Measurements from ENCODE around the gene INSYN2B. TPM values are rescaled to one million over a fixed set of nuclear protein-coding genes. Genes with fewer than 3 reads are reported as not detected.

INSYN2B gene
- polyA plus RNA-seq, 1 donor (not counting 4 experiments of a cell fraction or from before 2014, with no cell fraction given): 0.16 TPM

GRCh38 chr5:169942181-169942580 is 38.1 kb downstream of the INSYN2B start:
- Histone ChIP-seq H3K9ac (ENCODE audit: control insufficient read depth, extremely low read depth, insufficient read depth, low read length) (no peak overlapping the region), H3K27ac (ENCODE audit: control insufficient read depth, insufficient read depth, low read length) (no peak overlapping the region), H3K27me3 (ENCODE audit: control insufficient read depth, extremely low read depth, insufficient read depth, low read length) (no peaks in the 10 kb centered on the region), H3K79me2 (ENCODE audit: control insufficient read depth, insufficient read depth, low read length) (no peaks in the 10 kb centered on the region), H3K4me2 (ENCODE audit: control insufficient read depth, extremely low read depth, insufficient read depth, low read depth, low read length) (no peak overlapping the region), H4K20me1 (ENCODE audit: control insufficient read depth, extremely low read depth, insufficient read depth, low read length) (no peaks in the 10 kb centered on the region), H3K4me1 (ENCODE audit: control insufficient read depth, extremely low read depth, insufficient read depth, low read length) (peaks cover 8% of the 10 kb centered on the region), H3K36me3 (ENCODE audit: control insufficient read depth in 2 of 2, extremely low read depth in 1 of 2, insufficient read depth in 2 of 2, low read length in 2 of 2) (no peaks in the 10 kb centered on the region), H3K4me3 (ENCODE audit: control insufficient read depth in 2 of 3, extremely low read depth in 1 of 3, insufficient read depth in 2 of 3, low read depth in 1 of 3, low read length in 3 of 3) (no peak overlapping the region), H3K9me1 (ENCODE audit: control insufficient read depth, extremely low read depth, insufficient read depth, low read length) (no peaks in the 10 kb centered on the region), H2AFZ (ENCODE audit: control insufficient read depth, low read length) (no peak overlapping the region), H3K9me3 (ENCODE audit: control insufficient read depth, low read depth, low read length) (no peaks in the 10 kb centered on the region)
- no peak for TF ChIP-seq CTCF (optimal IDR thresholded peaks at IDR 0.05 in 1 of 3, IDR thresholded peaks at IDR 0.05 in 1 of 3, conservative IDR thresholded peaks at IDR 0.05 in 1 of 3; ENCODE audit: extremely low read depth in 1 of 3, insufficient read depth in 2 of 3, low read length in 3 of 3)
- TF ChIP-seq EZH2 (IDR thresholded peaks at IDR 0.05; ENCODE audit: low read length): no peak
- dilution Hi-C loops (cut with MboI; ENCODE audit: extremely low pct_ligation_motif_present, low sequenced_read_pairs): no loop called here
- FAIRE-seq (no peak), DNase-seq (ENCODE audit: low read depth, low spot score) (no peak)

- no peak for FAIRE-seq
- H3K9ac ChIP-seq (ENCODE audit: control insufficient read depth, extremely low read depth, insufficient read depth, low read length): no peak overlapping the region
- TF ChIP-seq EZH2 (IDR thresholded peaks at IDR 0.05; ENCODE audit: low read length) (no peak), CTCF (optimal IDR thresholded peaks at IDR 0.05 in 1 of 3, IDR thresholded peaks at IDR 0.05 in 1 of 3, conservative IDR thresholded peaks at IDR 0.05 in 1 of 3; ENCODE audit: extremely low read depth in 1 of 3, insufficient read depth in 2 of 3, low read length in 3 of 3) (no peak)
- no peaks in the 10 kb centered on the region for H3K79me2 ChIP-seq (ENCODE audit: control insufficient read depth, insufficient read depth, low read length)
- H3K4me2 ChIP-seq (ENCODE audit: control insufficient read depth, extremely low read depth, insufficient read depth, low read depth, low read length): no peak overlapping the region
- H4K20me1 ChIP-seq (ENCODE audit: control insufficient read depth, extremely low read depth, insufficient read depth, low read length): no peaks in the 10 kb centered on the region
- H2AFZ ChIP-seq (ENCODE audit: control insufficient read depth, low read length): no peak overlapping the region
- H3K4me1 ChIP-seq (ENCODE audit: control insufficient read depth, extremely low read depth, insufficient read depth, low read length): peaks cover 8% of the 10 kb centered on the region
- H3K36me3 ChIP-seq (ENCODE audit: control insufficient read depth in 2 of 2, extremely low read depth in 1 of 2, insufficient read depth in 2 of 2, low read length in 2 of 2): no peaks in the 10 kb centered on the region
- H3K27ac ChIP-seq (ENCODE audit: control insufficient read depth, insufficient read depth, low read length): no peak overlapping the region
- H3K9me1 ChIP-seq (ENCODE audit: control insufficient read depth, extremely low read depth, insufficient read depth, low read length): no peaks in the 10 kb centered on the region
- DNase-seq (ENCODE audit: low read depth, low spot score): no peak
- no peaks in the 10 kb centered on the region for H3K9me3 ChIP-seq (ENCODE audit: control insufficient read depth, low read depth, low read length)
- no peak overlapping the region for H3K4me3 ChIP-seq (ENCODE audit: control insufficient read depth in 2 of 3, extremely low read depth in 1 of 3, insufficient read depth in 2 of 3, low read depth in 1 of 3, low read length in 3 of 3)
- dilution Hi-C loops (cut with MboI; ENCODE audit: extremely low pct_ligation_motif_present, low sequenced_read_pairs): no loop called here
- no peaks in the 10 kb centered on the region for H3K27me3 ChIP-seq (ENCODE audit: control insufficient read depth, extremely low read depth, insufficient read depth, low read length)
Measured at GRCh38 chr5:169941542-169941941, 38.8 kb downstream of the INSYN2B start.
